PC-3 (cell line): ENCODE measurements around the gene PPM1F.

Experiments
- CTCF ChIP-seq: fragments of 300-600 bp; sonication (generic); conservative IDR thresholded peaks from 2 replicates; pipeline ENCODE4 v1.5.1; 2017; ENCODE audit warnings: antibody characterized with exemption, low read depth, mild to moderate bottlenecking, low read length
- EZH2 ChIP-seq: fragments of 300-600 bp; sonication (generic); IDR thresholded peaks from one replicate; pipeline ENCODE4 v1.6.1; 2017; ENCODE audit warnings: antibody characterized with exemption, mild to moderate bottlenecking, low read length; ENCODE audit not compliant: unreplicated experiment
- EZH2phosphoT487 ChIP-seq: fragments of 300-600 bp; sonication (generic); IDR thresholded peaks from 2 replicates; pipeline ENCODE4 v1.6.1; 2018; ENCODE audit warnings: mild to moderate bottlenecking, antibody characterized with exemption, low read length, borderline replicate concordance

GRCh38 chr22:21931056-21931455 is 21.6 kb downstream of the PPM1F start:
- TF ChIP-seq CTCF (no peak), EZH2phosphoT487 (no peak), EZH2 (no peak)
